Endothelial cell of umbilical vein (primary cell): ENCODE measurements around the gene OR9A2. TPM values are rescaled to one million over a fixed set of nuclear protein-coding genes. Genes with fewer than 3 reads are reported as not detected.

Experiments used
- BruUV-seq: library from RNA; stranded (reverse); fragments of 400-500 nt; replicated peaks from 2 replicates; lab custom pipeline; 2021; lab: Mats Ljungman, UMichigan
- CTCF ChIA-PET: fragments of 300-600, 350-600 bp; sonication (Branson Sonifier 250); formaldehyde crosslinking; loops from one replicate; lab custom pipeline; 2021; ENCODE audit warnings: antibody characterized with exemption, inconsistent platforms; lab: Charles Lee
- POLR2A ChIA-PET: fragments of 300-600, 350-600 bp; sonication (Branson Sonifier 250); formaldehyde crosslinking; loops from one replicate; lab custom pipeline; 2021; ENCODE audit warnings: antibody characterized with exemption, inconsistent platforms; lab: Charles Lee
- DNase-seq: peaks from one replicate; pipeline ENCODE4 v3.0.0-alpha.2; 2011; ENCODE audit warnings: low read depth, low spot score
- FAIRE-seq: peaks from 2 replicates; lab custom pipeline; 2011; peaks lifted over from hg19 to GRCh38; lab: Jason Lieb, UNC
- H2AFZ ChIP-seq: 2 replicates; pipeline ENCODE4 v1.6.0; 2012; ENCODE audit warnings: low read depth, low read length, control low read depth, inconsistent platforms
- H3K27ac ChIP-seq: 2 replicates; pipeline ENCODE4 v1.5.1; 2011; ENCODE audit warnings: low read depth, mild to moderate bottlenecking, control low read depth, low read length, moderate library complexity; ENCODE audit not compliant: insufficient read depth
- H3K27me3 ChIP-seq, 2 experiments: 2 replicates each; pipeline versions ENCODE4 v1.6.0 to v1.6.1; 2011; ENCODE audit warnings: low read length in 2 of 2, mixed read lengths in 1 of 2; ENCODE audit not compliant: control insufficient read depth in 2 of 2, insufficient read depth in 2 of 2
- H3K36me3 ChIP-seq, 2 experiments: 2 replicates in 1 of 2; 3 replicates in 1 of 2; pipeline ENCODE4 v1.5.1; 2011; ENCODE audit warnings: low read length in 2 of 2, mild to moderate bottlenecking in 1 of 2, moderate library complexity in 1 of 2; ENCODE audit not compliant: control insufficient read depth in 2 of 2, insufficient read depth in 2 of 2; ENCODE audit errors: extremely low read depth in 1 of 2
- H3K4me1 ChIP-seq: 3 replicates; pipeline ENCODE4 v1.5.1; 2011; ENCODE audit warnings: mild to moderate bottlenecking, low read length; ENCODE audit not compliant: control insufficient read depth, insufficient read depth; ENCODE audit errors: extremely low read depth
- H3K4me2 ChIP-seq: 2 replicates; pipeline ENCODE4 v1.6.1; 2011; ENCODE audit warnings: low read length, control low read depth, mixed read lengths; ENCODE audit not compliant: insufficient read depth
- H3K4me3 ChIP-seq, 3 experiments: fragments of 200-600 bp in 1 of 3; sonication (generic), shearing (Covaris generic) in 1 of 3; replicated peaks in 1 of 3; 2 replicates each; pipeline ENCODE4 v1.5.1; 2011 to 2016; ENCODE audit warnings: control low read depth in 3 of 3, low read length in 3 of 3, mild to moderate bottlenecking in 2 of 3, inconsistent platforms in 1 of 3, low read depth in 1 of 3, moderate library complexity in 1 of 3; ENCODE audit not compliant: insufficient read depth in 1 of 3
- H3K79me2 ChIP-seq: 2 replicates; pipeline ENCODE4 v1.6.0; 2012; ENCODE audit warnings: low read length, inconsistent platforms; ENCODE audit not compliant: control insufficient read depth, insufficient read depth
- H3K9ac ChIP-seq: replicated peaks from 2 replicates; pipeline ENCODE3; 2011; ENCODE audit warnings: low read length, control low read depth; ENCODE audit not compliant: insufficient read depth; ENCODE audit errors: extremely low read depth
- H3K9me1 ChIP-seq: replicated peaks from 3 replicates; pipeline ENCODE4 v1.6.0; 2011; ENCODE audit warnings: mild to moderate bottlenecking, low read length; ENCODE audit not compliant: control insufficient read depth, insufficient read depth; ENCODE audit errors: extremely low read depth
- H3K9me3 ChIP-seq: replicated peaks from 2 replicates; pipeline ENCODE4 v1.5.1; 2012; ENCODE audit warnings: low read length, inconsistent platforms; ENCODE audit not compliant: control insufficient read depth, insufficient read depth
- H4K20me1 ChIP-seq: replicated peaks from 2 replicates; pipeline ENCODE3; 2011; ENCODE audit warnings: mild to moderate bottlenecking, low read length; ENCODE audit not compliant: control insufficient read depth, insufficient read depth; ENCODE audit errors: extremely low read depth
- EZH2 ChIP-seq: IDR thresholded peaks from 2 replicates; pipeline ENCODE4 v1.6.1; 2012; ENCODE audit warnings: borderline replicate concordance, low read depth, mild to moderate bottlenecking, moderate library complexity, low read length, inconsistent platforms; ENCODE audit not compliant: severe bottlenecking
- FOS ChIP-seq: IDR thresholded peaks from 2 replicates; pipeline ENCODE4 v1.6.1; 2011; ENCODE audit warnings: mild to moderate bottlenecking, low read length, moderate library complexity, borderline replicate concordance; ENCODE audit not compliant: insufficient read depth
- GATA2 ChIP-seq: IDR thresholded peaks from 2 replicates; pipeline ENCODE4 v1.7.0; 2011; ENCODE audit warnings: low read depth, mild to moderate bottlenecking, moderate library complexity, mixed read lengths, low read length; ENCODE audit not compliant: insufficient read length, insufficient read depth
- JUN ChIP-seq: IDR thresholded peaks from 2 replicates; pipeline ENCODE4 v1.6.1; 2011; ENCODE audit warnings: borderline replicate concordance, low read depth; ENCODE audit not compliant: insufficient read length, insufficient read depth
- MYC ChIP-seq: IDR thresholded peaks from one replicate; pipeline ENCODE4 v1.6.1; 2011; ENCODE audit warnings: mild to moderate bottlenecking, low read depth, low read length
- POLR2A ChIP-seq: IDR thresholded peaks from 2 replicates; pipeline ENCODE4 v1.6.1; 2012; ENCODE audit warnings: low read depth, mild to moderate bottlenecking, control low read depth, low read length
- POLR2AphosphoS5 ChIP-seq: IDR thresholded peaks from 2 replicates; pipeline ENCODE4 v1.6.1; 2012; ENCODE audit warnings: low read depth, mild to moderate bottlenecking, control low read depth, low read length, moderate library complexity; ENCODE audit not compliant: insufficient read depth
- dilution Hi-C: fragments of 300-500 bp; cut with MboI; formaldehyde crosslinking; loops from one replicate; pipeline ENCODE4 v1.15.0; 2019; ENCODE audit warnings: low sequenced_read_pairs; ENCODE audit not compliant: extremely low pct_ligation_motif_present
- intact Hi-C: fragments of 100-400 bp; cut with micrococcal nuclease; formaldehyde crosslinking; loops from one replicate; pipeline ENCODE4 v1.10.0; 2022
- polyA plus RNA-seq, 4 experiments: library from polyadenylated mRNA; depleted of rRNA in 3 of 4; stranded (reverse) in 3 of 4; unstranded in 1 of 4; fragments of >200 nt; gene quantifications; 2 replicates each; pipeline versions ENCODE4 v1.2.1 to v1.2.3, GENCODE V29; 2011 to 2012; ENCODE audit warnings: missing spikeins in 1 of 4
- total RNA-seq: library from RNA; stranded (reverse); gene quantifications from 2 replicates; pipeline ENCODE4 v1.2.3, GENCODE V29; 2021
- TF ChIP-seq, protein P1 (sequence below): IDR thresholded peaks from 2 replicates; pipeline ENCODE4 v1.6.1; 2011; ENCODE audit not compliant: insufficient read depth, insufficient read length
- TF ChIP-seq, protein P2 (sequence below), 2 donors: IDR thresholded peaks; 1 replicate in 1 of 2; 2 replicates in 1 of 2; pipeline ENCODE4 v1.5.1; 2011; ENCODE audit warnings: low read length in 2 of 2, mild to moderate bottlenecking in 2 of 2, moderate library complexity in 2 of 2, control low read depth in 1 of 2, inconsistent platforms in 1 of 2, low read depth in 1 of 2; ENCODE audit not compliant: insufficient read depth in 1 of 2; ENCODE audit errors: extremely low read depth in 1 of 2

Gene OR9A2
- total and polyA plus RNA-seq, 2 donors (not counting 3 experiments of a cell fraction or from before 2014, with no cell fraction given) = not detected

DNA sequence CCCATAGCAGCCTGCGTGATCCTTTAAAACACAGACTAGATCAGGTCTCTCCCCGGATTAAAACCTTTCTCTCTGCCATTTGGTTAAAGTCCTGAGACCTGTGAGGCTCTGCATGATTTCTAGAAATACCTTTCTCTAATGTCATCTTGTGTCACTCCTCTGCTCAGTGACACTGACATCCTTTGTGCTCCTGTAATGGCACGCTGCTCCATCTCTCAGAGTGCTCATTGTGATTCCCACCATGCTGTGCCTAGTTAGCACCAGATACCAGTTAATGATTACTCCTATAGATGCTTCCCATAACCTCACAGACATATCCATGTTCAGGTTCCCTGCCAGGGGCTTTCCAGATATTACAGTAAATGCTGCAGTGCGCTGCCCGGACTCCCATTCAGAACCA lies 11.7 kb upstream of the OR9A2 start:
- DNase-seq = no peak
- H3K27me3 ChIP-seq = peaks cover 0 to 3% of the 10 kb centered on the region in 2 experiments
- H3K9me1 ChIP-seq = no peaks in the 10 kb centered on the region
- POLR2A ChIA-PET = no interaction called here
- no peak overlapping the region for H2AFZ ChIP-seq
- no TSS peak for BruUV-seq
- CTCF ChIA-PET = interaction anchor here (1.1 kb wide), 1 partner anchor 177 kb away, joined by 4 read pairs; no protein-coding TSS in a partner anchor
- intact Hi-C loops = no loop called here
- H3K9ac ChIP-seq = no peak overlapping the region
- no peaks in the 10 kb centered on the region for H3K9me3 ChIP-seq
- no peaks in the 10 kb centered on the region for H4K20me1 ChIP-seq
- no peak for FAIRE-seq
- H3K36me3 ChIP-seq = no peaks in the 10 kb centered on the region
- no peaks in the 10 kb centered on the region for H3K79me2 ChIP-seq
- no peak overlapping the region for H3K27ac ChIP-seq
- dilution Hi-C loops = no loop called here
- H3K4me1 ChIP-seq = no peaks in the 10 kb centered on the region
- no peak overlapping the region for H3K4me3 ChIP-seq
- no peak for TF ChIP-seq POLR2AphosphoS5
- H3K4me2 ChIP-seq = no peak overlapping the region

DNA sequence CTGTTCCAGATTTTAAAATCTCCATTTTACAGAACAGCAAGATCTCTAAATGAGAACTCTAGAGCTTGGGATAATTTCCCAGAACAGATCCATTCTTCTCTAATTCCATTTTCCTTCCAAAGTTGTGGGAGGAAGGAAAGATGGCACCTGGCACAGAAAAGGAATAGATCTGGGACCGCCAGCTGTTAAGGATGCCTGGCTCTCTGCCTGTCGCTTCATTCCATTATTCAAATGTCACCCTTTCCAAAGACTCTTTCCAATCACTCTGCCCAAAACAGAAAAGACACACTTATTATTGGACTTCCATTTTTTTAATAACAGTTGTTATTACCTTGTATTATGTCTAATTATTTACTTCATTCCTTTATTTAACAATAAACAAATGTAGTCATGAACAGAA lies 751 bp upstream of the OR9A2 start:
- H3K27me3 ChIP-seq = peaks cover 7 to 8% of the 10 kb centered on the region in 2 experiments
- dilution Hi-C loops = no loop called here
- POLR2A ChIA-PET = no interaction called here

More for the DNA sequence above, 751 bp upstream of the OR9A2 start:
- Histone ChIP-seq H3K9ac (no peak overlapping the region), H3K4me3 (no peak overlapping the region), H3K9me1 (peaks cover 3% of the 10 kb centered on the region), H4K20me1 (no peaks in the 10 kb centered on the region), H3K27ac (no peak overlapping the region), H2AFZ (no peak overlapping the region), H3K9me3 (no peaks in the 10 kb centered on the region), H3K4me2 (no peak overlapping the region), H3K79me2 (no peaks in the 10 kb centered on the region), H3K36me3 (no peaks in the 10 kb centered on the region), H3K4me1 (no peaks in the 10 kb centered on the region)
- intact Hi-C loops = no loop called here
- no TSS peak for BruUV-seq
- TF ChIP-seq, protein P1, sequence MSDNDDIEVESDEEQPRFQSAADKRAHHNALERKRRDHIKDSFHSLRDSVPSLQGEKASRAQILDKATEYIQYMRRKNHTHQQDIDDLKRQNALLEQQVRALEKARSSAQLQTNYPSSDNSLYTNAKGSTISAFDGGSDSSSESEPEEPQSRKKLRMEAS = no peak
- TF ChIP-seq EZH2 (no peak), GATA2 (no peak), JUN (no peak), POLR2AphosphoS5 (no peak), POLR2A (no peak), FOS (no peak), MYC (no peak)
- TF ChIP-seq, protein P2, sequence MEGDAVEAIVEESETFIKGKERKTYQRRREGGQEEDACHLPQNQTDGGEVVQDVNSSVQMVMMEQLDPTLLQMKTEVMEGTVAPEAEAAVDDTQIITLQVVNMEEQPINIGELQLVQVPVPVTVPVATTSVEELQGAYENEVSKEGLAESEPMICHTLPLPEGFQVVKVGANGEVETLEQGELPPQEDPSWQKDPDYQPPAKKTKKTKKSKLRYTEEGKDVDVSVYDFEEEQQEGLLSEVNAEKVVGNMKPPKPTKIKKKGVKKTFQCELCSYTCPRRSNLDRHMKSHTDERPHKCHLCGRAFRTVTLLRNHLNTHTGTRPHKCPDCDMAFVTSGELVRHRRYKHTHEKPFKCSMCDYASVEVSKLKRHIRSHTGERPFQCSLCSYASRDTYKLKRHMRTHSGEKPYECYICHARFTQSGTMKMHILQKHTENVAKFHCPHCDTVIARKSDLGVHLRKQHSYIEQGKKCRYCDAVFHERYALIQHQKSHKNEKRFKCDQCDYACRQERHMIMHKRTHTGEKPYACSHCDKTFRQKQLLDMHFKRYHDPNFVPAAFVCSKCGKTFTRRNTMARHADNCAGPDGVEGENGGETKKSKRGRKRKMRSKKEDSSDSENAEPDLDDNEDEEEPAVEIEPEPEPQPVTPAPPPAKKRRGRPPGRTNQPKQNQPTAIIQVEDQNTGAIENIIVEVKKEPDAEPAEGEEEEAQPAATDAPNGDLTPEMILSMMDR (IDR thresholded peaks at IDR 0.05; ENCODE audit: extremely low read depth in 1 of 2, insufficient read depth in 1 of 2, low read depth in 1 of 2, low read length in 2 of 2) = no peak
- DNase-seq (no peak), FAIRE-seq (no peak)
- CTCF ChIA-PET = interaction anchor here (2.2 kb wide), 1 partner anchor 187 kb away, joined by 8 read pairs; no protein-coding TSS in a partner anchor
